DOHH2 (cell line): ENCODE data around the gene BNC1.

Experiments
- EZH2phosphoT487 ChIP-seq: fragments of 200-600 bp; sonication (generic); IDR thresholded peaks from 2 replicates; pipeline ENCODE4 v1.6.1; 2017; ENCODE audit warnings: borderline replicate concordance, mild to moderate bottlenecking, antibody characterized with exemption, low read length, moderate library complexity, mixed read lengths
- TF ChIP-seq, protein P1 (sequence below): fragments of 200-600 bp; sonication (generic); IDR thresholded peaks from one replicate; pipeline ENCODE4 v1.5.1; 2014; ENCODE audit warnings: antibody characterized with exemption, mild to moderate bottlenecking, low read depth, low read length; ENCODE audit not compliant: poor library complexity, severe bottlenecking

DNA sequence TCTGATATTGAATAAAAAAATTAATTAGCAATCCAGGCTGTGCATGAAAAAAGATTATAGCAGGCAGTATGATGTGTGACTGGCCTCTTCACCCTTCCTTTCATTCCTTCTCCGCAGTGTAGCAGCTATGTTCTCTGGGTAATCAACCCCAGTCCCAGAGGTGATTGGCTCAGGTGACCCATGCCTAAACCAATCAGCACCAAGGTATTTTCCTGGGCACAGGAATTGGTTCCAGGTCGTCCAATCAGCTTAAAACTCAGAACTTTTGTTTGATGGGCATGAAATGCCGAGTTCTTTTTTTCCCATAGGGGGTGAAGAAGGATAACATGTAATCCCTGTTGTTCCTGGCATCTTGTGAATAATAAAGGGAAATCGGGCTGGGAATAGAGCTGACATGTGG lies 5.8 kb upstream of the BNC1 start:
- TF ChIP-seq, protein P1, sequence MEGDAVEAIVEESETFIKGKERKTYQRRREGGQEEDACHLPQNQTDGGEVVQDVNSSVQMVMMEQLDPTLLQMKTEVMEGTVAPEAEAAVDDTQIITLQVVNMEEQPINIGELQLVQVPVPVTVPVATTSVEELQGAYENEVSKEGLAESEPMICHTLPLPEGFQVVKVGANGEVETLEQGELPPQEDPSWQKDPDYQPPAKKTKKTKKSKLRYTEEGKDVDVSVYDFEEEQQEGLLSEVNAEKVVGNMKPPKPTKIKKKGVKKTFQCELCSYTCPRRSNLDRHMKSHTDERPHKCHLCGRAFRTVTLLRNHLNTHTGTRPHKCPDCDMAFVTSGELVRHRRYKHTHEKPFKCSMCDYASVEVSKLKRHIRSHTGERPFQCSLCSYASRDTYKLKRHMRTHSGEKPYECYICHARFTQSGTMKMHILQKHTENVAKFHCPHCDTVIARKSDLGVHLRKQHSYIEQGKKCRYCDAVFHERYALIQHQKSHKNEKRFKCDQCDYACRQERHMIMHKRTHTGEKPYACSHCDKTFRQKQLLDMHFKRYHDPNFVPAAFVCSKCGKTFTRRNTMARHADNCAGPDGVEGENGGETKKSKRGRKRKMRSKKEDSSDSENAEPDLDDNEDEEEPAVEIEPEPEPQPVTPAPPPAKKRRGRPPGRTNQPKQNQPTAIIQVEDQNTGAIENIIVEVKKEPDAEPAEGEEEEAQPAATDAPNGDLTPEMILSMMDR, result no peak
- no peak for TF ChIP-seq EZH2phosphoT487
